ENCODE measurements around the gene CFAP91.
"Not testable (repeated sequence)": the region's sequence is repeated elsewhere in the genome, so short reads cannot be mapped to it uniquely, and the experiment has no call there.

Gene CFAP91

DNA sequence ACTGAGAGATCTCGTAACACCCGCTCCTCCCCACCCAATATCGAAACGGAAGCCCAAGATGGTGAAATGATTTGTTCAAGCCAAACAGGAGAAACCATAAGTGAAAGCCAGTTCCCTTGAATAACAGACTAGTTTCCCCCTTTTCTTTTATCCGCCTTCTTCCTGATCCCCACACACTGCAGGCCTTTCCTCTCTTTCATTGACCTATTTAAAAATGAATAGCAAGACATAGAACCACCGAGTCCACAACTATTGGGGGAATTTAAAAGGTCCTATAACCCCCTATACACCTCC lies 25.2 kb upstream of the CFAP91 start:
- no peak for DNase-seq (ENCODE audit: low read depth)

DNA sequence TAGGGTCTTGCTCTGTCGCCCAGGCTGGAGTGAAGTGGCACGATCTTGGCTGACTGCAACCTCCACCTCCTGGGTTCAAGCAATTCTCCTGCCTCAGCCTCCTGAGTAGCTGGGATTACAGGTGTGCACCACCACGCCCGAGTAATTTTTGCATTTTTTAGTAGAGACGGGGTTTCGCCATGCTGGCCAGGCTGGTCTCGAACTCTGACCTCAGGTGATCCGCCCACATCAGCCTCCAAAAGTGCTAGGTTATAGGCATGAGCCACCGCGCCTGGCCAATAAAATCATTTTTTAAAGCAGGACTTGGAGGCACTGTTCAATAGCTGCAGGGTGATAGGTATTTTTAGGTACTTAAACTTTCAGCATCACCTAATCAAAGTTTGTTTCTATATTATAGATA lies 24.6 kb upstream of the CFAP91 start:
- not testable (repeated sequence) for DNase-seq (ENCODE audit: low read depth)

DNA sequence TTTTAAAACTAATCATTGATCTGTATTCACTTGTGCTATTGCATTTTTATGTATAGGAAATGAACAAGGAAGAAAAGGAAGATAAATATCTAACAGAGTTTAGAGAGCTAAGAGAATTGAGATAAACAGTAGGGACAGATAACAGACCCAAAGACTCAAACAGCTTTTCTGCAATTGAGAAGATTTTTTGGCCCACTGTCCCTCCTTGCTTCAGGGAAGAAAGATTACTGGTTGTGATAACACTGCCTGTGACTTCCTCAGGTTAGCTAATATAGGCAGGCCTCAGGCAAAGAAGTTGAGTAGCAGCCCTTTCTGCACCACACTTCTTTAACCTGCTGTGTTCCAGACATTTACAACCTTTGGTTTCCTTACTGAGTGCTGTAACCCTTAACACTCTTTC lies 22.9 kb upstream of the CFAP91 start:
- DNase-seq (ENCODE audit: low read depth), result no peak

DNA sequence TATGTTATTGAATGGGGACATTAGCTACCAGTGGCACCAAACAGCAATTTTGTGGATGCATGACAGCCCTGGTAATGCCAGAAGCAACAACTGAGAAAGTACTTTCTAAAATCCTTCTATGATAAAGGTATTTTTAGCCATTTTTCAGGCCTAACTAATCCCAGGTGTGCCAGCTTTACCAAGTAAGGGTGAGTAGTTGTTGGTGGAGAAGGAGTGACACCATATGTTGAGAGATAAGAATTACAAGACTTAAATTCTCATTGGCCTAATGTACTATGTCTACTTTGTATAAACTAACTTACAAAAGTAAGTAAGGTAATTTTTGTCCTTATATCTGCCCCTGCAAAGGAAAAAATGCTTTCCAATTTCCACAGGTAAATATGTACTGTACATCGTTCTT lies 21.5 kb upstream of the CFAP91 start:
- DNase-seq (ENCODE audit: low read depth), result no peak

DNA sequence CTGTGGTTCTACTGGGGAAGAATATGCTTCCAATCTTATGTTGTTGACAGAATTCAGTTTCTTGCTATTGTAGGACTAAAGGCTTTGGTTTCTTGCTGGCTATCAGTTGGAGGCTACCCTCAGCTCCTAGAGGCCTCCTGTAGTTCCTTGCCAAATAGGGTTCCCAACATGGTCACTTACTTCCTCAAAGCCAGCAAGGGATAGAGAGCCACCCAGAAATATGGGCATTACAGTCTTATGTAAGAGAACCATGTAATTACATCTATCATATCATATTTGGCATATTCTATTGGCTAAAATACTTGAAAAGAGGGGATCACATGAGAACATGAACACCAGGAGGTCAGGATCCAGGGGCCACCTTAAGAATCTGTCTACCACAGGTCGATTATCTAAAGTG lies 19.4 kb upstream of the CFAP91 start:
- DNase-seq (ENCODE audit: low read depth), result no peak

DNA sequence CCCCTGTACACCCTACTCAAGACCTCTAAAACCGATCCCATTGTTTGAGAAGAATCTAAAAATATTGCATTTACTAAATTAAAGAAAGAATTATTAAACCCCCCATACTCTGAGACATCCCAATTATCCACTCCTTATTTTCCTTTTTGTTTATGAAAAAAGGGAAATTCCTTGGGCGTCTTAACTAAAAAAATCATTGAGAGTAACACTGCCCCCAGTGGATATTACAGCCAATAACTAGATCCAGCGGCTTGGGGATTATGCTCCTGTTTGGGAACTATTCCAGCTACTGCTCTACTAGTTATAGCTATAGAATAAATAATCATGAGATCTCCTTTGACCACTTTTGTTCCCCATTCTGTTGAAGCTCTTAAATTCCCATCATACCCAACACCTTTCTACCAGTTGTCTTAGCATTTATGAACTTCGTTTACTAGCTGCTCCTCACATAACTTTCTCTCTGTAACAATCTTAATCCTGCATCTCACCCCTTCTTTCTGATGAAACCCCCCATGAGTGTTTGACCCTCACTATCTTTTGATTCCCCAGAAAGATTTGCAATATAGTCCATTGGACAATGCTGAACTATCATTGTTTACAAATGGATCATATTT lies 12.7 kb upstream of the CFAP91 start:
- DNase-seq (ENCODE audit: low read depth), result no peak

DNA sequence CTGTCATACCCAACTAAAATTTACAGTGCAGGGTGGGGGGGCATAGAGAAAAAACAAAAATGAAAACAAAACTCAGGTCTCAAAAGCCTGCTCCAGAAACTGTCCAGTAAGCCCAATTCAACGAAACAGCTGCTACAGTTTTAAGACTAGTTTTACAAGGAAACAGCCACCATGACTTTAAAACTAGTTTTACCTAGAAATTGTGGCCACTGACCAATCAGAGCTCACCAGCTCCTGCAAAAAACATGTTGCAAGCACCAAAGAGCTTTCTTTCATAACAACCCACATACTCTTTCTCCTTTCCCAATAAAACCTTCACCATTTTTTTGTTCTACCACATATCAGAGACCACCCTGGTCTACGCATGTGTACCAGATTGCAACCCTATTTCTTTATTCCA lies 7.3 kb upstream of the CFAP91 start:
- DNase-seq (ENCODE audit: low read depth), result no peak

DNA sequence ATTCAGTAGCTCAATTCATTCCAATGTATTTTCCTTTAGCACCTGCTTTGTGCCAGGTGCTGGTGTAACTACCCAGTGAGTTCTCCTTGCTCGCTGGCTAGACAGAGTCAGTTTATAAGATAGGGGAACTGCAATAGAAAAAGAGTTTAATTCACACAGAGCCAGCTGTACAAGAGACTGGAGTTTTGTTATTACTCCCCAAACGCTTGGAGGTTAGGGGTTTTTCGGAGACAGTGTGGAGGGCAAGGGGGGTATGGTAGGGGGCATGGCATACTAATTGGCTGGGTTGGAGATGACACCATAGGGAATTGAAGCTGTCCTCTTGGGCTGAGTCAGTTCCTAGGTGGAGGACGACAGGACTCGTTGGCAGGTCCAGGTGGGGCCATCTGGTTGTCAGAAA lies 5.4 kb upstream of the CFAP91 start:
- DNase-seq (ENCODE audit: low read depth), result no peak

DNA sequence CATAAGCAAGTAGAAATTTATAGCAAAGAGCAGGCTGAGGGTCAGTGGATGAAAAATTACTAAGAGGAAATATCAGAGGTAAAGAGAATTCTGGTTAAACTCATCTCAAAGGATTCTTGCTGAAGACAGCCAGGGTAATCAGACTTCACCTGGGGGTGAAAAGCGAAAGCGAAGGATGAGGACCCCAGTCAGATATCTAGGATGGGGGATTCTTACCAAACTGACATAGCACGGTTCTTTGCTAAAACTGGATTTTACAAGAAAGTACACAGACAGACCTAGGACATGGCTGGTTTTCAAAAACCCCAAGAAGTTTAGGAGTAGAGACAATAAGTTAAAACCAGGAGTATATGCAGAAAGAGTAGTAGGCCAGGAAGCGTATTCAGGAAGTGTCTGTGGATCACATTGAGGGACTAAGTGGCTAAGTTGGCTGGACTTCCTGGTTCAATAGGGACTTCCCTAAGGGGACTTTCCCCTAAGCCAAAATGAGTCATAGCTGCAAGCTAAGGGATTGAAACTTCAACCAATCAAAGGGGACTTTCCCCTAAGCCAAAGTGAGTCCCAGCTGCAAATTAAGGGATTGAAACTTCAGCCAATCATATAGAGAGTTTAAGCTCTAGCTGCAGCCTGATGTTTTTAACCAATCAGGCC lies 2.4 kb upstream of the CFAP91 start:
- no peak for DNase-seq (ENCODE audit: low read depth)

DNA sequence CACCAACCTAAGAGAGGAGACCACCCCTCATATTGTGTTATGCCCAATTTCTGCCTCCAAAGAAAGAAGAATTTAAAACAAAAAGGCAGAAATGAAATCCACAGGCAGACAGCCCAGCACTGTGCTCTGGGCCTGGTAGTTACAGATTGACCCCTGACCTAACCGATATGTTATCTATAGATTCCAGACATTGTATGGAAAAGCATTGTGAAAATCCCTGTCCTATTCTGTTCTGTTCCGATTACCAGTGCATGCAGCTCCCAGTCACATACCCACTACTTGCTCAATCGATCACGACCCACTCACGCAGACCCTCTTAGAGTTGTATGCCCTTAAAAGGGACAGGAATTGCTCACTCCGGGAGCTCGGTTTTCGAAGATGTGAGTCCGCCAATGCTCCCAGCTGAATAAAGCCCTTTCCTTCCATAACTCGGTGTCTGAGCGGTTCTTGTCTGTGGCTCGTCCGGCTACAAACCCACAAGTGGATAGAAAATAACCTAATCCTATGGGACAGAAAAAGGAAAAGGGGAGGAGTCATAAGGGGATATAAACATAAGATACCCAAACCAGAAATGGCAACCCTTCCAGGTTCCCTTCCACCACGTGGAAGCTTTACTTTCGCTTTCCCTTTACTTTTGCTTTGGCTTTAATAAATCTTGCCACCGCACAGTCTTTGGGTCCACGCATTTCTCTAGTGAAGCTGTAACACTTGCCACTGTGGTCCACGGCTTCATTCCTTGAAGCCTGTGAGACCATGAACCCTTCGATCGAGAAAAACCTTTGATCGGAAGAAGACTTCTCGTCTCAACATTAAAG lies 1.7 kb upstream of the CFAP91 start:
- DNase-seq (ENCODE audit: low read depth), result no peak

DNA sequence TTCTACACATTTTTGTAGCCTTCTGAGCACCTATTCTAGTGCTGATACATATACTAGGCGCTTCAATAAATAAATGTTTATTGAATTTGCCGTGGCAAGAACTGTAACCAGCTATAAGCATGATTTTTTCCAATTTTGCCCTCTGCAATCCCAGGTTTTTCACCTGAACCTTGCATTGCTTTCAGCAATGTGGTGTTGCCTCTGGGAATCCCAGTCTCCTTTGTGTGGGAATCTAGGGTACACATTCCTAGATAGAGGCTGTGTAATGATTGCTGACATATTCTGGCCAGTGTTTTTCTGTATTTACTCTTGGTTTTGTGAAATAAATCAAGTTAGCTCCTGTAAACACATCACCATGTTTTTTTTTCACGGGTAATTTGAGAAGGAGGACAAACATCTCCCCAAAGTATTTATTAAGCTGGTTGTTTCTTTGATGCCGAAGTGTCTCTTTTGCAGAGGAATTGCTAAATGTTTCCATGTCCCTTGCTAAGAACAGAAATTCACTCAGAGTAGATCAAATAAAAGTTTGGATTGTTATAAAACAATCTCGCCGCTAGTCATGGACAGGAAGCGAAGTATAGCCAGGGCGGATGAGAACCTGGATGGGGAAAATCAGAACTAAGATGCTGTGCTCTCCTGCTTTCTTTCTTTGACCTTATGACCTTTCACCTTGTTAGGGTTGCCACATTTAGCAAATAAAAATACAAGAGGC lies 1.2 kb downstream of the CFAP91 start:
- DNase-seq (ENCODE audit: low read depth), result no peak

DNA sequence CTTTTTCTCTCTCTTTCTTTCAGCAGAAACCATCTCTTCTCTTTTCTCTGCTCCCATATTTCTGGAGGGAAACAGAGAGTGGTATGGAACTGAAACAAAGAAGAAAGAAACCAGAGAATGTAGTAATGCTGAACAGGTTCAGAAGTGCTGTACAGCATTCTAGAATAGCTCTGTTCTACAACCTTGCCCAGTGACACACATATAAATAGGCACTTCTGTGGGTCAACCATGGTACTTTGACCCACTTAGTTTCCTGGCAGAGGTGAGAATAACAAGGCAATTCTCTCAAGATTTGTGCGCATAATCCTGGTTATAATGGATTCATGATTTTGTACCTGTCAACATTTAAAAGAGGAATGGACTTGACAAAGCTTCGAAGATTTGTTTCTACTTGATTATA lies 12.3 kb downstream of the CFAP91 start:
- no peak for DNase-seq (ENCODE audit: low read depth)

DNA sequence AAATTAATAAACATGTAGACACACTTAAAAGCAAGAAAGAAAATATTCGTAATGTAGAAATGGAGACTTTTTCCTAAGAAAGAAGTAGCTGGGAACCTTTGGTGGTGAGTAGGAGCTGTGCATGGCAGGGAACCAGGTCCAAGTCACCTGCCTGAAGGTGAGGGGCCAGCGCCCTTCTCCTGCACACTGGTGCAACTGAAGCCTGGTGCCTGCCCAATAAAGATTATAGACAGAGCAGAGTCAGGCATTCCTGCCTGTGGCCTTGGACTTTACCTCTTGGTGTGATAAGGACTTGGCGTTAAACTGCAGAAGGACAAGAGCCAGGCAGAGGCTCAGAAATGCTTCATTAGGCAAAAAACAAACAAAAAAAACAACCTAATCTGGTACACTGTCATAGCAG lies 14.2 kb downstream of the CFAP91 start:
- DNase-seq (ENCODE audit: low read depth), result no peak

DNA sequence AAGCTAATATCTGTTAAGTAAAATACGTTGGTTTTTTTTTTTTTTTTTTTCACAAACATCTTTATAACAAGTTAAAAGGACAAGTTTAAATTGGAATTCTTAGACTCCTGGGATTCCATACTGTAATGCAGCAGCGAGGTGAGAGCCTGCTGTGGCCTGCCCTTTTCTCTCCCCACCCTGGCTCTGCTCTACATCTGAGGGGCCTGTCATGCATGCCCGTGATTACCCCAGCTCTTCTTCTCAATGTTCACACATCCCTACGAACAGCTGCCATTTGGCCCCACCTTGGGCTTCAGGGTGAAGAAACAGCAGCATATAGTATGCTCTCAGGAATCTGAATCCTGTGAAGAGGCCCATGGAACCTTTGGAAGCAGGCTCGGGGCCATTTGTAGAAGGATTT lies 14.7 kb downstream of the CFAP91 start:
- DNase-seq (ENCODE audit: low read depth), result no peak

DNA sequence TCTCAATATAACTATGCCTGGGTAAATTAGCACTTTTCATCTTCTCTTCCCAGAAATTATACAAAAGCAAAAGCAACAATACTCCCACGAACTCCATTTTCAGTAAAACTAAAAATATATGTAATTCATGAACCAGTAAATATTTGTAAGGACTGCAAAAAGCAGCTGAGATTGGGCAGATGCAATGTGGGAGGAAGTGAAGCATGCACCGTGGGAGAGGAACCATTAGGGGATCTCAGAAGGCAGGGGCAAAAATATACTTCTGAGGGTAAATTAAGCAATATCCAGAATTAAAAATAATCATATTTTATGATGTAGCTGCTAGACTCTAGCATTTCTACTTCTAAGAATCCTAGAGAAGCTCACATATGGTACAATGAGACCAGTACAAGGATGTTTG lies 20.2 kb downstream of the CFAP91 start:
- no peak for DNase-seq (ENCODE audit: low read depth)

DNA sequence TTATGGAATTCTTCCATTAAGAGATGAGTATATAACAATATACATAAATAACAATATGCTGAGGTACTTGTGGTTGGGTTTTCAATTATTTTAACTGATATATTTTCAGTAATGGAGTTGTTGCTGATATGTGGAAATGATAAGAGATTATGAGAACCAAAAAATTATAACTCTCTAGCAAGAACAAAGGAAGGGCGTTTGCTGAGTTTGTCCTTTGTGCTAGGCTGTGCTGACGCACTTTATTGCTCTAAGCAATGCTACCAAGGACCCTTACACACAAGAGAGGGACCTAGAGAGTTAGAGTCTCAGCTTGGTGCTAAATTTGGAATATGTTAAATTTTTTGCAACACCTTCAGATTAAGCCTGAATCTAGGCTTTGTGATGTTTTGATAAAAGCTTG lies 24.1 kb downstream of the CFAP91 start:
- no peak for DNase-seq (ENCODE audit: low read depth)

DNA sequence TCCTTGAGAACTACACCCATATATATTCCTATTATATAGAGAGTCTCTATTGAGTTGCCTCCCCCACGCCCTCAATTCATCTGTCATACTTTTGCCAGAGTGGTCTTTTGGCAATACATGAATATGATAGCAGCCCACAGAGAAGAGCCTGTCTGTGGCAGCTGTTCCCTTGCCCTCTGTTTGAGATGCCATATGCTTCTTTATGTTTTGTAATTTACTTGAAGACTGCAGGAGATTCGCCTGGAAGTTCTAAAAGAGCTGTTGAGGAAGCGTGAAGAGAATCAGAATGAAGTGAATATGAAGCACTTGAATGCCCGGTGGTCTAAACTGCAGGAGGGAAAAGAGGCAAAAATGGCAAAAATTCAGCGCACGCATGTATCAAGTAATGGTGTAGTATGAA lies 27.2 kb downstream of the CFAP91 start:
- DNase-seq (ENCODE audit: low read depth), result no peak

DNA sequence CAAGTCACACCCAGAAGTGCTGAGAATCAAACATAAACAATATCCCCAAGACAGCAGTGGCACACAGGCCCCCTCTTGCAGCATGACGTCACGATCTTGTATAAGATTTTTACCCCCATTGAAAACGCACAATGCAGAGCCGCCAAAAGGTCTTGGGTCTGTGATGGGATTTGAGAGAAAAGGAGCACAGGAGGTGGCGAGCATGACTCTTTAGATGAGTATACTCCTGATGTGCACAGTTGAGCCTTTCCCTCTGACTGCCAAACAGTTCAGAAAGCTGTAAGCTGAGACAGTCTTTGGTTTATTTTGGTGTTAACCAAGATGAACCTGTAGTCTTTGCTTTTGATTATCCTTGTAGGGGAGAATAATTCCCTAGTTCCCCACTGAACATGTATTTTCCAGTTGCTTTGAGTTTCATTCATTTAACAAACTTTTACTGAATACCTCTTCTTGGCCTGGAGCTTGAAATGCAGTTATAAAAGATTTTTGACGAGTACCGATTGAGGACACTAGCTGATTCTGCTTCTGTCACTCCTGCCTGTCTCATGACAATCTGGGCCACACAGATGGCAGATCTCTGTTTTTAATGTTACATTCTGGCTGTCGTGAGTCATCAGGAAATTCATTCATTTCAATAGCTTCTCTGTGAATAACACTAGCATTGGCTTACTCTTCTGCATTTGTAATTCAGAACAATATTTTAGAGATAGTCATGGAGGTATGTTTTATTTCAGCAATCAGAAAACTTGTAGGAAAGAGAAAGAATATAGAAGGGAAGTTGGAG lies 28.9 kb downstream of the CFAP91 start:
- DNase-seq (ENCODE audit: low read depth), result no peak

DNA sequence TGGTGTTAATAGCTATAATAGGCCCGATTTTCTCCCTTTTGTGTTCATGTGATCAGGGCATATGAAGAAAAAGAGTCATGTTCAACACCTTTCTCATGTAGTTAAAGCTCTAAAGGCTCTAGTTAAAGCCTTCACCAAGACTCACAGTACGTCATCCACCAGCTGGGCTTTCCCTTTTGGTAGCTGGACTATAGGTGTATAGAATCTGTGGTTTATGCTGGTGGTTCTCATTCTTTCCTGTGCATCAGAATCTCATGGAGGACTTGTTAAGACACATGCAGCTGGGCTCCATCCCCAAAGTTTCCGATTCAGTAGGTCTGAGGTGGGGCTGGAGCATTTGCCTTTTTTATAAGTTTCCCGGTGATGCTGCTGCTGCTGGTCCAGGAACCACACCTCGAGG lies 31.0 kb downstream of the CFAP91 start:
- DNase-seq (ENCODE audit: low read depth), result no peak

DNA sequence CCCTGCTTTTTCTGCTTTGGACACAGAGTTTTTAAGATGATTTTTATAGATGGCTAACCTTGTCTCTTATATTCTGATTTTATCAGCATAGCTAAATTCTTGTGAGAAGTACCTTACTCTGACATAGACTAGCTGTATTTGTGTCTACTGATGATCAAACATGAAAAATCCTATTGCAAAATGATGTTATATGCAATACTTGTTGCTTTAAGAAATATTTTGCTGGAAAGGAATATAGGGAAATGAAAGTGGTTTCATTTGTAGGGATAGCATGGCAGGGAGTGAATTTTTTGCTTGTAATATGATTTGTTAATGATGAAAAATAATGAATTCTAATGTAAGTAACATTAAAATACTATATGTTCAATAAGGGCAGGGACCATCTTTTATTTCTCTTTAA lies 35.9 kb downstream of the CFAP91 start:
- DNase-seq (ENCODE audit: low read depth), result no peak

DNA sequence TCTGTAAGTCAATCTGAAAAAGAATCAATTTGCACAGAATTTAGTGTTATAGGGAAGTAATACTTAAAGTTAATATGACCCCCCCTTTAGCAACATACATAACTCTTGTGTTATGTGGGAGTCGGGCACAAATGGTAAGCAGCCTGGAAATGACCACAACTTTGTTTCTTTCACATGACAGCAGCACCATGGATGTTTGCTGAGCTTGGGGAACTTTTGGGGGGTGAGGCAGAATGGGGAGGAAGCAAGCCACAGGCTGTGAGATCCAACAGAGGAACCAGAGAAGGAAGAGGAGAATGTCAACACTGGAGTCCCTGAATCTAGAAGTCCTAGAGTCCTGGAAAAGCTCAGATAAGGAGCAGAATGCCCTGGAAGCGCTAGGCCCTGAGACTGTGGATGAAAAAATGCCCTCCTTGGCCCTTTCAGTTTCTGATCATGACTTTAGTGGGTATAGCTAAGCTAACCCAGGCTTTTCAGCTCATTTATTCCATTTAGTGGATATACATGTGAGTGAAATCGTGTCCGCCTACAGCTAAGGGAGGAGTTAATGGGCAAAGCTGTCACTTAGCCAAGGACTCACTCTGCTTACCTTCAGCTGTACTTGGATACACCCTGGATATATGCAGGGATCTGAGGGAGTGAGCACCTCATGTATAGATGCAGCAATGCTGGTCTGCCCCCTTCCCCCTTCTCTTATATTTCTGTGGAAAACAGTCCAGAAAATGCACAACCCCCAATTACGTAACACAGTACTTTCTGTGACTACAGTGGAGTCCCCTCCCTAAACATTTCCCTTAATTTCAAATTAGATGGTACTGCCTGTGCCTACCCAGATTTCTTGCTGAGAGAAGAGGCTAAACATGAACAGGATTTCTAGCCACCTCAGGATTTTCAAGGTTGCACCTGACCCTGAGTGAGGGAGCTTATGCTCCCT lies 39.1 kb downstream of the CFAP91 start:
- DNase-seq (ENCODE audit: low read depth), result no peak

All from stimulated activated CD8-positive, alpha-beta memory T cell treated with anti-CD3 and anti-CD28 coated beads, Interleukin-15, amount 100 ng/mL, for 24 hours (primary cell).